Lower leg skin (tissue), 4 donors: ENCODE results near the gene GNG12. TPM values are rescaled to one million over a fixed set of nuclear protein-coding genes. Genes with fewer than 3 reads are reported as not detected.
A peak's percentile ranks its signal among the peaks of the same experiment; 100 is the strongest.

ENCODE experiments used
- DNase-seq, 2 donors: peaks; one replicate each; pipeline ENCODE4 v3.0.0-alpha.2; 2019; ENCODE audit warnings: low spot score in 2 of 2
- H3K4me3 ChIP-seq: fragments of 200-600 bp; sonication (generic); 2 replicates; pipeline ENCODE4 v1.5.1; 2017; ENCODE audit warnings: mild to moderate bottlenecking, low read depth; ENCODE audit not compliant: poor library complexity, severe bottlenecking
- CTCF ChIP-seq, 3 donors: fragments of 450-650 bp; IDR thresholded peaks; one replicate each; pipeline ENCODE4 v1.5.1; 2016; ENCODE audit warnings: antibody characterized with exemption in 3 of 3, mild to moderate bottlenecking in 3 of 3, moderate library complexity in 2 of 3
- POLR2A ChIP-seq, 2 donors: fragments of 450-650 bp; IDR thresholded peaks; one replicate each; pipeline ENCODE4 v1.6.1; 2016 to 2017; ENCODE audit warnings: antibody characterized with exemption in 2 of 2, mild to moderate bottlenecking in 1 of 2, moderate library complexity in 1 of 2
- WGBS, 2 donors: methylation state at CpG; one replicate each; pipeline ENCODE4 v1.1.5; 2018; 5-methylcytosine and 5-hydroxymethylcytosine counted together
- intact Hi-C: fragments of 100-400 bp; cut with DNase I; formaldehyde crosslinking; loops from one replicate; pipeline ENCODE4 v1.15.0; 2023; ENCODE audit warnings: low total_unique reads
- total RNA-seq, 4 donors: library from RNA; depleted of rRNA; stranded (reverse); fragments of >200 nt; gene quantifications; one replicate each; pipeline ENCODE4 v1.1.0, GENCODE V29; 2016

The GNG12 gene
- total RNA-seq, 4 donors from 2014 or later, result 89.7 to 113 (median 99.2) TPM

- WGBS, 2 donors, result 0 to 1% methylated on average over 33 to 39 of the region's 39 CpGs
- intact Hi-C loops, result loop anchor here (10.0 kb wide), 1 partner anchor 70 kb away; no protein-coding TSS in a partner anchor
- H3K4me3 ChIP-seq, result peak within 1 kb of the TSS; percentile 71
- DNase-seq, result peak; percentile 99 to 100
- TF ChIP-seq CTCF (IDR thresholded peaks at IDR 0.05) (no peak), POLR2A (IDR thresholded peaks at IDR 0.05) (peak in 1 of 2 donors; percentile 92)
Observed at GRCh38 chr1:67685067-67685557, 148.2 kb downstream of the GNG12 start, which contains the start of gene GADD45A. Gene GADD45A (plus strand): TSS chr1:67685201. CDS start chr1:67685495, 294 bp downstream.

- no peak for DNase-seq
- TF ChIP-seq POLR2A (IDR thresholded peaks at IDR 0.05) (no peak), CTCF (IDR thresholded peaks at IDR 0.05) (no peak)
- WGBS, 2 donors, result 0 to 1% methylated on average over 20 of the region's 20 CpGs
- intact Hi-C loops, result loop anchor here (10.0 kb wide), 1 partner anchor 70 kb away; no protein-coding TSS in a partner anchor
- no peak overlapping the region for H3K4me3 ChIP-seq
Observed at GRCh38 chr1:67684526-67685066, 148.7 kb downstream of the GNG12 start.

- DNase-seq, result no peak
- WGBS, 2 donors, result 19 to 22% methylated on average over 8 of the region's 8 CpGs
- TF ChIP-seq CTCF (IDR thresholded peaks at IDR 0.05), result no peak
- TF ChIP-seq POLR2A (IDR thresholded peaks at IDR 0.05), result no peak
- intact Hi-C loops, result loop anchor here (10.0 kb wide), 1 partner anchor 71 kb away; no protein-coding TSS in a partner anchor
- no peak overlapping the region for H3K4me3 ChIP-seq
Observed at GRCh38 chr1:67683766-67684525, 149.3 kb downstream of the GNG12 start.

- DNase-seq, result no peak
- H3K4me3 ChIP-seq, result no peak overlapping the region
- intact Hi-C loops, result loop anchor here (10.0 kb wide), 1 partner anchor 71 kb away; no protein-coding TSS in a partner anchor
- TF ChIP-seq CTCF (IDR thresholded peaks at IDR 0.05) (no peak), POLR2A (IDR thresholded peaks at IDR 0.05) (no peak)
- WGBS, 2 donors, result 17 to 25% methylated on average over 3 of the region's 3 CpGs
Observed at GRCh38 chr1:67683316-67683715, 150.0 kb downstream of the GNG12 start.

GRCh38 chr1:67682659-67683197 lies 150.5 kb downstream of the GNG12 start:
- TF ChIP-seq CTCF (IDR thresholded peaks at IDR 0.05), result no peak
- TF ChIP-seq POLR2A (IDR thresholded peaks at IDR 0.05), result no peak
- intact Hi-C loops, result loop anchor here (10.0 kb wide), 1 partner anchor 72 kb away; no protein-coding TSS in a partner anchor

More at GRCh38 chr1:67682659-67683197, 150.5 kb downstream of the GNG12 start:
- H3K4me3 ChIP-seq, result no peak overlapping the region
- no peak for DNase-seq
- 37 to 52% methylated on average over 3 of the region's 3 CpGs for whole genome bisulfite sequencing, 2 donors
